CD4-positive, alpha-beta T cell (primary cell): ENCODE measurements around the gene ZNF865. TPM values are rescaled to one million over a fixed set of nuclear protein-coding genes. Genes with fewer than 3 reads are reported as not detected.

Source experiments
- ATAC-seq: fragments of 200-7000 bp; cut with Tn5 transposase; one replicate; pipeline ENCODE4 v1.10.0; 2022; ENCODE audit warnings: mild to moderate bottlenecking; ENCODE audit not compliant: poor library complexity
- CTCF ChIA-PET: fragments of 350-600 bp; sonication (Branson Sonifier 250); formaldehyde crosslinking; loops from one replicate; lab custom pipeline; 2021; ENCODE audit warnings: antibody characterized with exemption, inconsistent platforms; lab: Charles Lee
- POLR2A ChIA-PET: fragments of 350-600 bp; sonication (Branson Sonifier 250); formaldehyde crosslinking; loops from one replicate; lab custom pipeline; 2021; ENCODE audit warnings: antibody characterized with exemption, inconsistent platforms; lab: Charles Lee
- DNase-seq, 14 experiments: peaks; one replicate each; pipeline ENCODE4 v3.0.0-alpha.2; 2013 to 2020; ENCODE audit warnings: mixed read lengths in 2 of 14
- H3K27ac ChIP-seq, 2 donors: one replicate each; pipeline versions ENCODE4 v1.5.1 to v1.7.0; 2013; ENCODE audit warnings: low read length in 2 of 2, low read depth in 1 of 2, mild to moderate bottlenecking in 1 of 2
- H3K27me3 ChIP-seq, 2 experiments: 1 replicate in 1 of 2; 2 replicates in 1 of 2; pipeline versions ENCODE4 v1.6.1 to v1.7.0; 2013; ENCODE audit warnings: low read length in 2 of 2, control low read depth in 1 of 2, mild to moderate bottlenecking in 1 of 2, moderate library complexity in 1 of 2; ENCODE audit not compliant: insufficient read depth in 2 of 2, control insufficient read depth in 1 of 2
- H3K36me3 ChIP-seq: one replicate; pipeline ENCODE4 v1.6.1; 2013; ENCODE audit warnings: low read length, control low read depth; ENCODE audit not compliant: insufficient read depth
- H3K4me1 ChIP-seq: one replicate; pipeline ENCODE4 v1.6.1; 2013; ENCODE audit warnings: low read length, control low read depth; ENCODE audit not compliant: insufficient read depth
- H3K4me3 ChIP-seq: one replicate; pipeline ENCODE4 v1.5.1; 2013; ENCODE audit warnings: mild to moderate bottlenecking, low read length, moderate library complexity
- H3K9me3 ChIP-seq, 2 experiments: 1 replicate in 1 of 2; 2 replicates in 1 of 2; pipeline versions ENCODE4 v1.6.1 to v1.7.0; 2013; ENCODE audit warnings: low read length in 2 of 2, mild to moderate bottlenecking in 2 of 2, control low read depth in 1 of 2, moderate library complexity in 1 of 2; ENCODE audit not compliant: control insufficient read depth in 1 of 2, insufficient read depth in 1 of 2
- H3K27ac Mint-ChIP-seq: one replicate; pipeline ENCODE4 v1.8.0; 2020; ENCODE audit warnings: mixed read lengths
- H3K27me3 Mint-ChIP-seq: one replicate; pipeline ENCODE4 v1.8.0; 2021; ENCODE audit warnings: mixed read lengths
- H3K36me3 Mint-ChIP-seq: one replicate; pipeline ENCODE4 v1.8.0; 2021; ENCODE audit warnings: low read depth, mixed read lengths
- H3K4me1 Mint-ChIP-seq: one replicate; pipeline ENCODE4 v1.8.0; 2021; ENCODE audit warnings: low read depth, mixed read lengths
- H3K4me3 Mint-ChIP-seq: one replicate; pipeline ENCODE4 v1.8.0; 2020; ENCODE audit warnings: mild to moderate bottlenecking, mixed read lengths
- H3K9me3 Mint-ChIP-seq: one replicate; pipeline ENCODE4 v1.8.0; 2020; ENCODE audit warnings: mixed read lengths
- intact Hi-C, 2 experiments: fragments of 100-400 bp; cut with DNase I in 1 of 2; cut with micrococcal nuclease in 1 of 2; formaldehyde crosslinking; loops; one replicate each; pipeline versions ENCODE4 v1.15.1 to v1.9.0; 2023 to 2025; cut with DNase I, micrococcal nuclease
- total RNA-seq, 174 experiments: library from RNA in 2 of 174; stranded (reverse) in 2 of 174; gene quantifications; one replicate each; pipeline ENCODE4 v1.2.3 and lab custom pipeline; 2021 to 2026
- TF ChIP-seq, protein P1 (sequence below): fragments of 200-600 bp; IDR thresholded peaks from one replicate; pipeline ENCODE4 v1.8.0; 2022; ENCODE audit warnings: antibody characterized with exemption, mild to moderate bottlenecking

ZNF865 gene
- total RNA-seq, 2 experiments from 2014 or later = 12.0 to 12.9 TPM

- Mint-ChIP-seq H3K4me3 (peak overlapping the region; percentile 67), H3K4me1 (peaks cover 22% of the 10 kb centered on the region), H3K36me3 (peaks cover 51% of the 10 kb centered on the region), H3K9me3 (no peaks in the 10 kb centered on the region), H3K27me3 (no peaks in the 10 kb centered on the region), H3K27ac (no peak overlapping the region)
- Histone ChIP-seq H3K36me3 (peaks cover 22% of the 10 kb centered on the region), H3K4me1 (peaks cover 27% of the 10 kb centered on the region), H3K9me3 (no peaks in the 10 kb centered on the region), H3K27ac (no peak overlapping the region), H3K27me3 (no peaks in the 10 kb centered on the region), H3K4me3 (no peak overlapping the region)
- TF ChIP-seq, protein P1, sequence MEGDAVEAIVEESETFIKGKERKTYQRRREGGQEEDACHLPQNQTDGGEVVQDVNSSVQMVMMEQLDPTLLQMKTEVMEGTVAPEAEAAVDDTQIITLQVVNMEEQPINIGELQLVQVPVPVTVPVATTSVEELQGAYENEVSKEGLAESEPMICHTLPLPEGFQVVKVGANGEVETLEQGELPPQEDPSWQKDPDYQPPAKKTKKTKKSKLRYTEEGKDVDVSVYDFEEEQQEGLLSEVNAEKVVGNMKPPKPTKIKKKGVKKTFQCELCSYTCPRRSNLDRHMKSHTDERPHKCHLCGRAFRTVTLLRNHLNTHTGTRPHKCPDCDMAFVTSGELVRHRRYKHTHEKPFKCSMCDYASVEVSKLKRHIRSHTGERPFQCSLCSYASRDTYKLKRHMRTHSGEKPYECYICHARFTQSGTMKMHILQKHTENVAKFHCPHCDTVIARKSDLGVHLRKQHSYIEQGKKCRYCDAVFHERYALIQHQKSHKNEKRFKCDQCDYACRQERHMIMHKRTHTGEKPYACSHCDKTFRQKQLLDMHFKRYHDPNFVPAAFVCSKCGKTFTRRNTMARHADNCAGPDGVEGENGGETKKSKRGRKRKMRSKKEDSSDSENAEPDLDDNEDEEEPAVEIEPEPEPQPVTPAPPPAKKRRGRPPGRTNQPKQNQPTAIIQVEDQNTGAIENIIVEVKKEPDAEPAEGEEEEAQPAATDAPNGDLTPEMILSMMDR = no peak
- ChIA-PET POLR2A (interaction anchor here (2.1 to 2.6 kb wide), 2 partner anchors 11 to 259 kb away, joined by 8 to 23 read pairs; partner anchors contain the start of gene KMT5C), CTCF (interaction anchor here (1.8 kb wide), 1 partner anchor 8 kb away, joined by 4 read pairs; no protein-coding TSS in a partner anchor)
- intact Hi-C loops = loop anchor here (2.0 to 5.0 kb wide), 3 partner anchors 17 to 316 kb away; partner anchors contain the start of genes BRSK1 (in 1 of the 2), HSPBP1 (in 1 of the 2), ZNF579 (in 1 of the 2) and ZNF580 (in 1 of the 2)
- ATAC-seq = no peak
- DNase-seq = peak in 1 of 14 experiments; percentile 33
Measured at GRCh38 chr19:55598034-55598433, 7.4 kb upstream of the ZNF865 start.

GRCh38 chr19:55598719-55599467, 6.6 kb upstream of the ZNF865 start:
- TF ChIP-seq, protein P1 = no peak
- no peaks in the 10 kb centered on the region for H3K27me3 Mint-ChIP-seq
- H3K27ac Mint-ChIP-seq = peak overlapping the region; percentile 95
- ChIA-PET CTCF (interaction anchor here (1.0 to 2.3 kb wide), 8 partner anchors 18 to 123 kb away, joined by 3 to 17 read pairs (median 4); partner anchors contain the start of genes ZNF579 and ZNF628), POLR2A (interaction anchor here (0.6 to 2.9 kb wide), 25 partner anchors 12 to 1483 kb away, joined by 3 to 42 read pairs (median 8); partner anchors contain the start of genes HSPBP1, ISOC2, KMT5C and MBOAT7)
- H3K4me3 Mint-ChIP-seq = peak overlapping the region; percentile 99
- peak; percentile 74 for ATAC-seq
- intact Hi-C loops = loop anchor here (1.0 to 5.0 kb wide), 7 partner anchors 12 to 317 kb away; partner anchors contain the start of genes BRSK1 (in 1 of the 2), HSPBP1 (in 1 of the 2), KMT5C (in 1 of the 2) and ZNF579 (in 1 of the 2)
- no peaks in the 10 kb centered on the region for H3K9me3 Mint-ChIP-seq
- Histone ChIP-seq H3K27ac (peak overlapping the region; percentile 95 to 97), H3K9me3 (no peaks in the 10 kb centered on the region), H3K27me3 (no peaks in the 10 kb centered on the region), H3K4me3 (peak overlapping the region; percentile 95), H3K36me3 (peaks cover 19% of the 10 kb centered on the region), H3K4me1 (peaks cover 28% of the 10 kb centered on the region)
- DNase-seq = peak; percentile 73 to 96 (median 91)
- H3K36me3 Mint-ChIP-seq = peaks cover 55% of the 10 kb centered on the region
- peaks cover 22% of the 10 kb centered on the region for H3K4me1 Mint-ChIP-seq

- no peaks in the 10 kb centered on the region for H3K9me3 ChIP-seq
- DNase-seq = peak; percentile 89 to 98 (median 94)
- ChIA-PET CTCF (interaction anchor here (1.0 to 2.3 kb wide), 8 partner anchors 18 to 123 kb away, joined by 3 to 17 read pairs (median 4); partner anchors contain the start of genes ZNF579 and ZNF628), POLR2A (interaction anchor here (0.6 to 2.9 kb wide), 27 partner anchors 13 to 1484 kb away, joined by 3 to 42 read pairs (median 8); partner anchors contain the start of genes HSPBP1, ISOC2, KMT5C and MBOAT7)
- no peaks in the 10 kb centered on the region for H3K27me3 Mint-ChIP-seq
- no peaks in the 10 kb centered on the region for H3K27me3 ChIP-seq
- peak within 1 kb of the TSS; percentile 95 for H3K4me3 ChIP-seq
- peak within 1 kb of the TSS; percentile 95 for H3K27ac Mint-ChIP-seq
- H3K9me3 Mint-ChIP-seq = no peaks in the 10 kb centered on the region
- H3K4me1 ChIP-seq = peaks cover 34% of the 10 kb centered on the region
- peaks cover 56% of the 10 kb centered on the region for H3K36me3 Mint-ChIP-seq
- peak; percentile 71 for ATAC-seq
- peaks cover 19% of the 10 kb centered on the region for H3K36me3 ChIP-seq
- intact Hi-C loops = loop anchor here (1.0 to 5.0 kb wide), 7 partner anchors 12 to 317 kb away; partner anchors contain the start of genes BRSK1 (in 1 of the 2), HSPBP1 (in 1 of the 2), KMT5C (in 1 of the 2) and ZNF579 (in 1 of the 2)
- H3K4me1 Mint-ChIP-seq = peaks cover 24% of the 10 kb centered on the region
- TF ChIP-seq, protein P1 = no peak
- peak within 1 kb of the TSS; percentile 95 to 97 for H3K27ac ChIP-seq
- peak within 1 kb of the TSS; percentile 99 for H3K4me3 Mint-ChIP-seq
Measured at GRCh38 chr19:55599468-55599841, 6.0 kb upstream of the ZNF865 start, which contains the start of gene FIZ1. FIZ1 (minus strand) TSS chr19:55599517; CDS start chr19:55597865, 1,652 bp downstream.
